WTC11 (cell line): ENCODE results near the gene KLK11. TPM values are rescaled to one million over a fixed set of nuclear protein-coding genes. Genes with fewer than 3 reads are reported as not detected.

ENCODE experiments used
- ATAC-seq: fragments of 200-7000 bp; cut with Tn5 transposase; 2 replicates; pipeline ENCODE4 v1.10.0; 2021; ENCODE audit warnings: mild to moderate bottlenecking, moderate library complexity
- CTCF ChIA-PET: fragments of 300-600 bp; sonication (Branson Sonifier 250); formaldehyde crosslinking; loops from one replicate; lab custom pipeline; 2021; ENCODE audit warnings: antibody characterized with exemption; lab: Charles Lee
- POLR2A ChIA-PET: fragments of 350-600 bp; sonication (Branson Sonifier 250); formaldehyde crosslinking; loops from one replicate; lab custom pipeline; 2021; ENCODE audit warnings: antibody characterized with exemption; lab: Charles Lee
- DNase-seq: peaks from one replicate; pipeline ENCODE4 v3.0.0; 2021; ENCODE audit warnings: low spot score
- H3K27ac Mint-ChIP-seq: 2 replicates; pipeline ENCODE4 v1.8.0; 2021; ENCODE audit warnings: mixed read lengths
- H3K27me3 Mint-ChIP-seq: 2 replicates; pipeline ENCODE4 v1.8.0; 2021; ENCODE audit warnings: low read depth, mild to moderate bottlenecking, moderate library complexity, mixed read lengths
- H3K36me3 Mint-ChIP-seq: 2 replicates; pipeline ENCODE4 v1.8.0; 2021; ENCODE audit warnings: mixed read lengths
- H3K4me1 Mint-ChIP-seq: 2 replicates; pipeline ENCODE4 v1.8.0; 2022; ENCODE audit warnings: mixed read lengths
- H3K4me3 Mint-ChIP-seq: 2 replicates; pipeline ENCODE4 v1.8.0; 2021; ENCODE audit warnings: mild to moderate bottlenecking, moderate library complexity, mixed read lengths
- H3K9me3 Mint-ChIP-seq: 2 replicates; pipeline ENCODE4 v1.8.0; 2021; ENCODE audit warnings: mixed read lengths
- EMX1 ChIP-seq: fragments of 250-450 bp; sonication (Bioruptor Pico); IDR thresholded peaks from 2 replicates; pipeline ENCODE4 v1.8.0; 2021; ENCODE audit warnings: mild to moderate bottlenecking
- ESRRA ChIP-seq: sonication (generic); formaldehyde crosslinking; IDR thresholded peaks from 2 replicates; pipeline ENCODE4 v1.8.1; 2022; ENCODE audit warnings: mild to moderate bottlenecking, missing genetic modification reagents, borderline replicate concordance
- GABPB1 ChIP-seq: sonication (generic); formaldehyde crosslinking; IDR thresholded peaks from 2 replicates; pipeline ENCODE4 v1.8.1; 2023; ENCODE audit warnings: mild to moderate bottlenecking, missing genetic modification reagents
- JAZF1 ChIP-seq: fragments of 250-450 bp; sonication (Bioruptor Pico); IDR thresholded peaks from 2 replicates; pipeline ENCODE4 v1.9.0; 2021; ENCODE audit warnings: moderate library complexity, mild to moderate bottlenecking, inconsistent platforms
- KAT7 ChIP-seq: sonication (generic); formaldehyde crosslinking; IDR thresholded peaks from 2 replicates; pipeline ENCODE4 v1.8.1; 2023; ENCODE audit warnings: missing genetic modification reagents, mild to moderate bottlenecking, borderline replicate concordance
- MAX ChIP-seq: sonication (generic); formaldehyde crosslinking; IDR thresholded peaks from 2 replicates; pipeline ENCODE4 v1.8.0; 2022; ENCODE audit warnings: mild to moderate bottlenecking, missing genetic modification reagents
- NFATC4 ChIP-seq: fragments of 250-450 bp; sonication (Bioruptor Pico); IDR thresholded peaks from 2 replicates; pipeline ENCODE4 v1.9.0; 2021; ENCODE audit warnings: mild to moderate bottlenecking
- PRRX2 ChIP-seq: fragments of 250-450 bp; sonication (Bioruptor Pico); IDR thresholded peaks from 2 replicates; pipeline ENCODE4 v1.8.0; 2021; ENCODE audit warnings: mild to moderate bottlenecking
- SMAD4 ChIP-seq: sonication (generic); formaldehyde crosslinking; IDR thresholded peaks from 2 replicates; pipeline ENCODE4 v1.8.0; 2022; ENCODE audit warnings: mild to moderate bottlenecking, missing genetic modification reagents
- SOX15 ChIP-seq: fragments of 250-450 bp; sonication (Bioruptor Pico); IDR thresholded peaks from 2 replicates; pipeline ENCODE4 v1.9.0; 2021; ENCODE audit warnings: mild to moderate bottlenecking
- TEAD1 ChIP-seq: sonication (generic); formaldehyde crosslinking; IDR thresholded peaks from 2 replicates; pipeline ENCODE4 v1.8.0; 2022; ENCODE audit warnings: mild to moderate bottlenecking, missing genetic modification reagents
- ZBTB21 ChIP-seq: sonication (generic); formaldehyde crosslinking; IDR thresholded peaks from 2 replicates; pipeline ENCODE4 v1.8.1; 2023; ENCODE audit warnings: mild to moderate bottlenecking, missing genetic modification reagents, borderline replicate concordance
- ZNF121 ChIP-seq: sonication (generic); formaldehyde crosslinking; IDR thresholded peaks from 2 replicates; pipeline ENCODE4 v1.8.0; 2023; ENCODE audit warnings: missing genetic modification reagents
- ZNF138 ChIP-seq: sonication (generic); formaldehyde crosslinking; conservative IDR thresholded peaks from 2 replicates; pipeline ENCODE4 v1.8.1; 2022; ENCODE audit warnings: mild to moderate bottlenecking, moderate library complexity, missing genetic modification reagents
- ZNF281 ChIP-seq: sonication (generic); formaldehyde crosslinking; IDR thresholded peaks from 2 replicates; pipeline ENCODE4 v1.8.0; 2023; ENCODE audit warnings: mild to moderate bottlenecking, missing genetic modification reagents
- ZNF423 ChIP-seq: fragments of 250-450 bp; sonication (Bioruptor Pico); IDR thresholded peaks from 2 replicates; pipeline ENCODE4 v2.1.2; 2022; ENCODE audit warnings: mild to moderate bottlenecking, moderate library complexity
- total RNA-seq: library from RNA; stranded (reverse); gene quantifications from 3 replicates; pipeline ENCODE4 v1.2.3, GENCODE V29; 2021
- TF ChIP-seq, protein P1 (sequence below): sonication (generic); formaldehyde crosslinking; IDR thresholded peaks from 2 replicates; pipeline ENCODE4 v1.8.0; 2022; ENCODE audit warnings: mild to moderate bottlenecking, missing genetic modification reagents
- TF ChIP-seq, protein P2 (sequence below): sonication (generic); formaldehyde crosslinking; IDR thresholded peaks from 2 replicates; pipeline ENCODE4 v1.8.0; 2022; ENCODE audit warnings: missing genetic modification reagents
- TF ChIP-seq, protein P3 (sequence below): sonication (generic); formaldehyde crosslinking; IDR thresholded peaks from 2 replicates; pipeline ENCODE4 v1.8.0; 2023; ENCODE audit warnings: missing genetic modification reagents, mild to moderate bottlenecking, borderline replicate concordance
- TF ChIP-seq, protein P4 (sequence below): sonication (generic); formaldehyde crosslinking; IDR thresholded peaks from 2 replicates; pipeline ENCODE4 v1.8.1; 2022; ENCODE audit warnings: mild to moderate bottlenecking, moderate library complexity, missing genetic modification reagents

The KLK11 gene
- total RNA-seq, 1 experiment from 2014 or later = 0.55 TPM

GRCh38 chr19:51065221-51065960 is 39.0 kb upstream of the KLK11 start:
- Mint-ChIP-seq H3K27ac (no peak overlapping the region), H3K27me3 (peaks cover 10% of the 10 kb centered on the region), H3K36me3 (no peaks in the 10 kb centered on the region), H3K4me3 (peak overlapping the region; percentile 76), H3K4me1 (peaks cover 8% of the 10 kb centered on the region), H3K9me3 (peaks cover 17% of the 10 kb centered on the region)
- no peak for TF ChIP-seq ZNF423
- TF ChIP-seq NFATC4 = no peak
- 0 out of 2 replicates have a peak, but pooled peaks have one; percentile 14 for TF ChIP-seq MAX
- no peak for TF ChIP-seq KAT7 (CRISPR knock-in tag)
- no peak for TF ChIP-seq GABPB1 (CRISPR knock-in tag)
- no peak for TF ChIP-seq ZBTB21 (CRISPR knock-in tag)
- ChIA-PET POLR2A (interaction anchor here (1.5 to 1.7 kb wide), 2 partner anchors 47 to 48 kb away, joined by 3 to 5 read pairs; no protein-coding TSS in a partner anchor), CTCF (interaction anchor here (0.8 to 3.0 kb wide), 11 partner anchors 13 to 269 kb away, joined by 3 to 19 read pairs (median 5); partner anchors contain the start of genes KLK10 and KLK11)
- DNase-seq = no peak
- ATAC-seq = peak; percentile 80

DNA sequence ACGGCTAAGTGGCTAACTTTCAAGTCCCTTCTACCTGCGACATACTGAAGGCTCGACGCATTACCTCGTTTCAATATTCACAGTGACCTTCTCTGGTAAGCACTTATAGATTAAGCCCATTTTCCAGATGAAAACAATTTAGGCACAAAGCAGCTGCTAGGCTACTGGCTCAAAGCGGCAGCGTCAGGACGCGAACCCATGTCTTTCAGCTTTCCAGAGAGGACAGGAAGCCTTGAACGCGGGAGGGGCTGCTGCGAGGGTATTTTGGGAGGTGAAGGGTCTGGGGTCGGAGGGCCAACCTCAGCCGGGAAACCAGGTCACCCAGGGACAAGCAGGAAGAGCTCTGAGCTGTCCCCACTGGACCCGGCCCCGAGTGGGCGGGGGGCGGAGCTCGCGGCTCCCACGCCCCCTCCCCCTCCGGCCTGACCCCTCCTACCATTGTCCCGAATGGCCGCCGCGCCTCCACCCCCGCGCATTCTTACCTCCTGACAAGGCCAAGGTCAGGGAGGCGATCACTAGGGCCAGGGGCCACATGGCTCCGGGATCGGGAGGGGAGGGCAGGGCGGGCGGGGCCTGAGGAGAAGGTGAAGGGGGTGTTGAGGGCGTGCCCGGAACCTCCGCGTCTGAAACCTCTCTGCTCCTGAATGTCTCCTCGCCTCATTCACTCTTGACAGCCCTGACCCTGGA is 38.3 kb upstream of the KLK11 start, which contains the start of gene KLK13:
Gene KLK13, minus strand, starts transcription at position 559 of the 687 bp plus-strand sequence. Its CDS starts 25 bp downstream, at position 534.
- POLR2A ChIA-PET = interaction anchor here (1.5 to 1.7 kb wide), 2 partner anchors 46 to 48 kb away, joined by 3 to 5 read pairs; no protein-coding TSS in a partner anchor
- peak; percentile 81 for ATAC-seq
- CTCF ChIA-PET = interaction anchor here (0.8 to 3.0 kb wide), 10 partner anchors 12 to 268 kb away, joined by 3 to 19 read pairs (median 5); partner anchors contain the start of genes KLK10 and KLK11

More for the DNA sequence above, 38.3 kb upstream of the KLK11 start, which contains the start of gene KLK13:
- H3K36me3 Mint-ChIP-seq = no peaks in the 10 kb centered on the region
- H3K4me3 Mint-ChIP-seq = peak within 1 kb of the TSS; percentile 76
- H3K27me3 Mint-ChIP-seq = peaks cover 10% of the 10 kb centered on the region
- TF ChIP-seq PRRX2 (CRISPR knock-in tag) (no peak), MAX (peak; percentile 46; the same call in 1 of the 2 replicates), ZNF121 (CRISPR knock-in tag) (no peak), ZNF281 (CRISPR knock-in tag) (peak; percentile 41; the same call in 1 of the 2 replicates), TEAD1 (CRISPR knock-in tag) (0 out of 2 replicates have a peak, but pooled peaks have one; percentile 8), ESRRA (CRISPR knock-in tag) (no peak), SOX15 (CRISPR knock-in tag) (no peak), ZNF138 (CRISPR knock-in tag) (no peak), SMAD4 (CRISPR knock-in tag) (no peak), JAZF1 (CRISPR knock-in tag) (no peak), EMX1 (CRISPR knock-in tag) (no peak)
- TF ChIP-seq, protein P1, sequence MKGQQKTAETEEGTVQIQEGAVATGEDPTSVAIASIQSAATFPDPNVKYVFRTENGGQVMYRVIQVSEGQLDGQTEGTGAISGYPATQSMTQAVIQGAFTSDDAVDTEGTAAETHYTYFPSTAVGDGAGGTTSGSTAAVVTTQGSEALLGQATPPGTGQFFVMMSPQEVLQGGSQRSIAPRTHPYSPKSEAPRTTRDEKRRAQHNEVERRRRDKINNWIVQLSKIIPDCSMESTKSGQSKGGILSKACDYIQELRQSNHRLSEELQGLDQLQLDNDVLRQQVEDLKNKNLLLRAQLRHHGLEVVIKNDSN (CRISPR knock-in tag) = no peak
- TF ChIP-seq, protein P2, sequence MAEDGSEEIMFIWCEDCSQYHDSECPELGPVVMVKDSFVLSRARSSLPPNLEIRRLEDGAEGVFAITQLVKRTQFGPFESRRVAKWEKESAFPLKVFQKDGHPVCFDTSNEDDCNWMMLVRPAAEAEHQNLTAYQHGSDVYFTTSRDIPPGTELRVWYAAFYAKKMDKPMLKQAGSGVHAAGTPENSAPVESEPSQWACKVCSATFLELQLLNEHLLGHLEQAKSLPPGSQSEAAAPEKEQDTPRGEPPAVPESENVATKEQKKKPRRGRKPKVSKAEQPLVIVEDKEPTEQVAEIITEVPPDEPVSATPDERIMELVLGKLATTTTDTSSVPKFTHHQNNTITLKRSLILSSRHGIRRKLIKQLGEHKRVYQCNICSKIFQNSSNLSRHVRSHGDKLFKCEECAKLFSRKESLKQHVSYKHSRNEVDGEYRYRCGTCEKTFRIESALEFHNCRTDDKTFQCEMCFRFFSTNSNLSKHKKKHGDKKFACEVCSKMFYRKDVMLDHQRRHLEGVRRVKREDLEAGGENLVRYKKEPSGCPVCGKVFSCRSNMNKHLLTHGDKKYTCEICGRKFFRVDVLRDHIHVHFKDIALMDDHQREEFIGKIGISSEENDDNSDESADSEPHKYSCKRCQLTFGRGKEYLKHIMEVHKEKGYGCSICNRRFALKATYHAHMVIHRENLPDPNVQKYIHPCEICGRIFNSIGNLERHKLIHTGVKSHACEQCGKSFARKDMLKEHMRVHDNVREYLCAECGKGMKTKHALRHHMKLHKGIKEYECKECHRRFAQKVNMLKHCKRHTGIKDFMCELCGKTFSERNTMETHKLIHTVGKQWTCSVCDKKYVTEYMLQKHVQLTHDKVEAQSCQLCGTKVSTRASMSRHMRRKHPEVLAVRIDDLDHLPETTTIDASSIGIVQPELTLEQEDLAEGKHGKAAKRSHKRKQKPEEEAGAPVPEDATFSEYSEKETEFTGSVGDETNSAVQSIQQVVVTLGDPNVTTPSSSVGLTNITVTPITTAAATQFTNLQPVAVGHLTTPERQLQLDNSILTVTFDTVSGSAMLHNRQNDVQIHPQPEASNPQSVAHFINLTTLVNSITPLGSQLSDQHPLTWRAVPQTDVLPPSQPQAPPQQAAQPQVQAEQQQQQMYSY (CRISPR knock-in tag) = no peak
- TF ChIP-seq, protein P3, sequence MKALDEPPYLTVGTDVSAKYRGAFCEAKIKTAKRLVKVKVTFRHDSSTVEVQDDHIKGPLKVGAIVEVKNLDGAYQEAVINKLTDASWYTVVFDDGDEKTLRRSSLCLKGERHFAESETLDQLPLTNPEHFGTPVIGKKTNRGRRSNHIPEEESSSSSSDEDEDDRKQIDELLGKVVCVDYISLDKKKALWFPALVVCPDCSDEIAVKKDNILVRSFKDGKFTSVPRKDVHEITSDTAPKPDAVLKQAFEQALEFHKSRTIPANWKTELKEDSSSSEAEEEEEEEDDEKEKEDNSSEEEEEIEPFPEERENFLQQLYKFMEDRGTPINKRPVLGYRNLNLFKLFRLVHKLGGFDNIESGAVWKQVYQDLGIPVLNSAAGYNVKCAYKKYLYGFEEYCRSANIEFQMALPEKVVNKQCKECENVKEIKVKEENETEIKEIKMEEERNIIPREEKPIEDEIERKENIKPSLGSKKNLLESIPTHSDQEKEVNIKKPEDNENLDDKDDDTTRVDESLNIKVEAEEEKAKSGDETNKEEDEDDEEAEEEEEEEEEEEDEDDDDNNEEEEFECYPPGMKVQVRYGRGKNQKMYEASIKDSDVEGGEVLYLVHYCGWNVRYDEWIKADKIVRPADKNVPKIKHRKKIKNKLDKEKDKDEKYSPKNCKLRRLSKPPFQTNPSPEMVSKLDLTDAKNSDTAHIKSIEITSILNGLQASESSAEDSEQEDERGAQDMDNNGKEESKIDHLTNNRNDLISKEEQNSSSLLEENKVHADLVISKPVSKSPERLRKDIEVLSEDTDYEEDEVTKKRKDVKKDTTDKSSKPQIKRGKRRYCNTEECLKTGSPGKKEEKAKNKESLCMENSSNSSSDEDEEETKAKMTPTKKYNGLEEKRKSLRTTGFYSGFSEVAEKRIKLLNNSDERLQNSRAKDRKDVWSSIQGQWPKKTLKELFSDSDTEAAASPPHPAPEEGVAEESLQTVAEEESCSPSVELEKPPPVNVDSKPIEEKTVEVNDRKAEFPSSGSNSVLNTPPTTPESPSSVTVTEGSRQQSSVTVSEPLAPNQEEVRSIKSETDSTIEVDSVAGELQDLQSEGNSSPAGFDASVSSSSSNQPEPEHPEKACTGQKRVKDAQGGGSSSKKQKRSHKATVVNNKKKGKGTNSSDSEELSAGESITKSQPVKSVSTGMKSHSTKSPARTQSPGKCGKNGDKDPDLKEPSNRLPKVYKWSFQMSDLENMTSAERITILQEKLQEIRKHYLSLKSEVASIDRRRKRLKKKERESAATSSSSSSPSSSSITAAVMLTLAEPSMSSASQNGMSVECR = no peak
- TF ChIP-seq, protein P4, sequence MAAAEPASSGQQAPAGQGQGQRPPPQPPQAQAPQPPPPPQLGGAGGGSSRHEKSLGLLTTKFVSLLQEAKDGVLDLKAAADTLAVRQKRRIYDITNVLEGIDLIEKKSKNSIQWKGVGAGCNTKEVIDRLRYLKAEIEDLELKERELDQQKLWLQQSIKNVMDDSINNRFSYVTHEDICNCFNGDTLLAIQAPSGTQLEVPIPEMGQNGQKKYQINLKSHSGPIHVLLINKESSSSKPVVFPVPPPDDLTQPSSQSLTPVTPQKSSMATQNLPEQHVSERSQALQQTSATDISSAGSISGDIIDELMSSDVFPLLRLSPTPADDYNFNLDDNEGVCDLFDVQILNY (CRISPR knock-in tag) = 0 out of 2 replicates have a peak, but pooled peaks have one; percentile 39
- H3K4me1 Mint-ChIP-seq = peaks cover 8% of the 10 kb centered on the region
- peaks cover 17% of the 10 kb centered on the region for H3K9me3 Mint-ChIP-seq
- peak; percentile 69 for DNase-seq
- no peak within 1 kb of the TSS for H3K27ac Mint-ChIP-seq
